WTC11 (cell line): ENCODE data around the gene FOXP1.

Experiments
- CREM ChIP-seq: sonication (generic); formaldehyde crosslinking; IDR thresholded peaks from 2 replicates; pipeline ENCODE4 v1.8.1; 2022; ENCODE audit warnings: mild to moderate bottlenecking, missing genetic modification reagents, moderate library complexity
- CTCF ChIP-seq: fragments of 200-600 bp; IDR thresholded peaks from 2 replicates; pipeline ENCODE4 v1.8.0; 2022; ENCODE audit warnings: antibody characterized with exemption
- E2F1 ChIP-seq: sonication (generic); formaldehyde crosslinking; IDR thresholded peaks from 2 replicates; pipeline ENCODE4 v1.8.0; 2022; ENCODE audit warnings: mild to moderate bottlenecking, missing genetic modification reagents
- FOXJ3 ChIP-seq: sonication (generic); formaldehyde crosslinking; IDR thresholded peaks from 2 replicates; pipeline ENCODE4 v1.9.0; 2021; ENCODE audit warnings: missing genetic modification reagents, mild to moderate bottlenecking, borderline replicate concordance
- GTF2I ChIP-seq: fragments of 250-450 bp; sonication (Bioruptor Pico); conservative IDR thresholded peaks from 2 replicates; pipeline ENCODE4 v1.4.0; 2021; ENCODE audit warnings: mild to moderate bottlenecking
- MAX ChIP-seq: sonication (generic); formaldehyde crosslinking; IDR thresholded peaks from 2 replicates; pipeline ENCODE4 v1.8.0; 2022; ENCODE audit warnings: mild to moderate bottlenecking, missing genetic modification reagents
- NR1H2 ChIP-seq: sonication (generic); formaldehyde crosslinking; IDR thresholded peaks from 2 replicates; pipeline ENCODE4 v1.9.0; 2021; ENCODE audit warnings: mild to moderate bottlenecking, moderate library complexity, missing genetic modification reagents
- RELA ChIP-seq: sonication (generic); formaldehyde crosslinking; IDR thresholded peaks from 2 replicates; pipeline ENCODE4 v1.8.1; 2022; ENCODE audit warnings: missing genetic modification reagents, mild to moderate bottlenecking, borderline replicate concordance
- SP1 ChIP-seq: sonication (generic); formaldehyde crosslinking; conservative IDR thresholded peaks from 2 replicates; pipeline ENCODE4 v1.8.1; 2022; ENCODE audit warnings: missing genetic modification reagents
- TP53 ChIP-seq: sonication (generic); formaldehyde crosslinking; IDR thresholded peaks from 2 replicates; pipeline ENCODE4 v1.8.1; 2023; ENCODE audit warnings: mild to moderate bottlenecking, missing genetic modification reagents
- USF1 ChIP-seq: sonication (generic); formaldehyde crosslinking; IDR thresholded peaks from 2 replicates; pipeline ENCODE4 v1.8.0; 2022; ENCODE audit warnings: mild to moderate bottlenecking, missing genetic modification reagents
- ZNF396 ChIP-seq: fragments of 250-450 bp; sonication (Bioruptor Pico); IDR thresholded peaks from 2 replicates; pipeline ENCODE4 v1.8.0; 2021; ENCODE audit warnings: mild to moderate bottlenecking, moderate library complexity, borderline replicate concordance

- no peak for TF ChIP-seq CTCF
- TF ChIP-seq USF1 (CRISPR knock-in tag) = no peak
- no peak for TF ChIP-seq TP53 (CRISPR knock-in tag)
- TF ChIP-seq CREM (CRISPR knock-in tag) = no peak
- TF ChIP-seq SP1 (CRISPR knock-in tag) = no peak
- no peak for TF ChIP-seq NR1H2
- no peak for TF ChIP-seq FOXJ3
- no peak for TF ChIP-seq E2F1 (CRISPR knock-in tag)
- TF ChIP-seq MAX (CRISPR knock-in tag) = no peak
- no peak for TF ChIP-seq GTF2I
- TF ChIP-seq ZNF396 (CRISPR knock-in tag) = no peak
- TF ChIP-seq RELA (CRISPR knock-in tag) = no peak
Measured at GRCh38 chr3:70973558-70973957, 610.0 kb downstream of the FOXP1 start.
